GM18873 (cell line): Measurements from ENCODE around the gene WNT1.

Experiments used
- ATAC-seq: cut with Tn5 transposase; IDR thresholded peaks from one replicate; pipeline ENCODE4 v1.9.1; 2021; ENCODE audit warnings: mild to moderate bottlenecking, moderate library complexity, moderate number of reproducible peaks; ENCODE audit not compliant: unreplicated experiment, low FRiP score

Gene WNT1

GRCh38 chr12:48998497-48999353 lies 20.6 kb downstream of the WNT1 start:
- ATAC-seq, result no peak

- ATAC-seq, result no peak
Measured at GRCh38 chr12:48999371-49000131, 21.4 kb downstream of the WNT1 start, which contains the start of gene DDN. DDN (minus strand) TSS chr12:48999375; CDS start chr12:48999287, 88 bp downstream.

- ATAC-seq, result no peak
Measured at GRCh38 chr12:49000346-49000745, 22.2 kb downstream of the WNT1 start.

- no peak for ATAC-seq
Measured at GRCh38 chr12:49008943-49009342, 30.8 kb downstream of the WNT1 start.

GRCh38 chr12:49010092-49010668 lies 32.1 kb downstream of the WNT1 start:
- ATAC-seq, result no peak

- ATAC-seq, result no peak
Measured at GRCh38 chr12:49012739-49013138, 34.6 kb downstream of the WNT1 start.

GRCh38 chr12:49013428-49013827 lies 35.3 kb downstream of the WNT1 start:
- ATAC-seq, result no peak

GRCh38 chr12:49014547-49014946 lies 36.4 kb downstream of the WNT1 start:
- ATAC-seq, result no peak

GRCh38 chr12:49015196-49015595 lies 37.1 kb downstream of the WNT1 start:
- no peak for ATAC-seq

- peak; percentile 14 for ATAC-seq
Measured at GRCh38 chr12:49017891-49018260, 39.8 kb downstream of the WNT1 start.

GRCh38 chr12:49018261-49019119 lies 40.4 kb downstream of the WNT1 start, which contains the start of gene PRKAG1:
PRKAG1 (minus strand) TSS chr12:49018776; CDS start chr12:49018740, 36 bp downstream.
- peak; percentile 84 for ATAC-seq

GRCh38 chr12:49019120-49019430 lies 41.0 kb downstream of the WNT1 start:
- ATAC-seq, result no peak

GRCh38 chr12:49019443-49020324 lies 41.6 kb downstream of the WNT1 start:
- no peak for ATAC-seq

- ATAC-seq, result no peak
Measured at GRCh38 chr12:49020441-49020840, 42.3 kb downstream of the WNT1 start.

- ATAC-seq, result no peak
Measured at GRCh38 chr12:49021292-49021915, 43.3 kb downstream of the WNT1 start.

GRCh38 chr12:49022558-49023178 lies 44.5 kb downstream of the WNT1 start:
- ATAC-seq, result no peak

GRCh38 chr12:49023812-49024211 lies 45.7 kb downstream of the WNT1 start:
- ATAC-seq, result no peak

- ATAC-seq, result no peak
Measured at GRCh38 chr12:49024543-49024942, 46.4 kb downstream of the WNT1 start.

GRCh38 chr12:49025463-49025862 lies 47.3 kb downstream of the WNT1 start:
- no peak for ATAC-seq
